K562 (cell line): ENCODE results near the gene FKBP2. TPM values are rescaled to one million over a fixed set of nuclear protein-coding genes. Genes with fewer than 3 reads are reported as not detected.

Experiments used
- ATAC-seq: fragments of 200-7000 bp; cut with Tn5 transposase; 3 replicates; pipeline ENCODE4 v1.9.1; 2020; ENCODE audit warnings: moderate library complexity
- BruUV-seq: library from RNA; stranded (reverse); fragments of 400-500 nt; replicated peaks from 2 replicates; lab custom pipeline; 2021; lab: Mats Ljungman, UMichigan
- CTCF ChIA-PET: fragments of 300-600 bp; formaldehyde crosslinking; extraction: SDS; loops from one replicate; lab custom pipeline; 2021; ENCODE audit warnings: low intra/inter-chr PET ratio; lab: Yijun Ruan, JAX
- POLR2A ChIA-PET: fragments of 300-600, 350-650 bp; sonication (Branson Sonifier 250); formaldehyde crosslinking; extraction: SDS; loops from one replicate; lab custom pipeline; 2021; ENCODE audit warnings: antibody characterized with exemption, inconsistent platforms; lab: Yijun Ruan, JAX
- DNase-seq, 4 experiments: peaks; one replicate each; pipeline versions ENCODE4 v3.0.0 to v3.0.0-alpha.2; 2011 to 2018; ENCODE audit warnings: low spot score in 3 of 4, mixed read lengths in 3 of 4; ENCODE audit errors: extremely low read depth in 1 of 4
- FAIRE-seq: peaks from 2 replicates; lab custom pipeline; 2011; peaks lifted over from hg19 to GRCh38; lab: Jason Lieb, UNC
- H2AFZ ChIP-seq: 2 replicates; pipeline ENCODE4 v1.6.0; 2011; ENCODE audit warnings: low read depth, low read length, control low read depth, inconsistent platforms
- H3K27ac ChIP-seq: fragments of 200-600 bp; 3 replicates; pipeline ENCODE4 v1.8.0; 2011; ENCODE audit warnings: low read depth, mild to moderate bottlenecking, control low read depth, inconsistent platforms, low read length, moderate library complexity, mixed read lengths; ENCODE audit errors: extremely low read depth
- H3K27me3 ChIP-seq, 2 experiments: fragments of 300-600 bp in 1 of 2; 2 replicates in 1 of 2; 3 replicates in 1 of 2; pipeline versions ENCODE4 v1.6.0 to v1.8.0; 2011; ENCODE audit warnings: inconsistent platforms in 2 of 2, low read length in 2 of 2, mild to moderate bottlenecking in 1 of 2, mixed read lengths in 1 of 2, moderate library complexity in 1 of 2; ENCODE audit not compliant: control insufficient read depth in 2 of 2, insufficient read depth in 2 of 2
- H3K36me3 ChIP-seq: fragments of 300-600 bp; 3 replicates; pipeline ENCODE4 v1.8.0; 2011; ENCODE audit warnings: mild to moderate bottlenecking, low read length, inconsistent platforms; ENCODE audit not compliant: control insufficient read depth, insufficient read depth
- H3K4me1 ChIP-seq, 2 experiments: fragments of 200-600 bp in 1 of 2; replicated peaks in 1 of 2; 2 replicates in 1 of 2; 3 replicates in 1 of 2; pipeline versions ENCODE4 v1.5.1 to v1.8.0; 2011; ENCODE audit warnings: inconsistent platforms in 2 of 2, low read length in 2 of 2, mild to moderate bottlenecking in 1 of 2, mixed read lengths in 1 of 2, moderate library complexity in 1 of 2; ENCODE audit not compliant: control insufficient read depth in 2 of 2, insufficient read depth in 2 of 2
- H3K4me2 ChIP-seq: 2 replicates; pipeline ENCODE4 v1.6.1; 2011; ENCODE audit warnings: low read length, control low read depth, inconsistent platforms, mixed read lengths; ENCODE audit not compliant: insufficient read depth
- H3K4me3 ChIP-seq: fragments of 200-600 bp; sonication (generic), shearing (Covaris generic); 2 replicates; pipeline ENCODE4 v1.5.1; 2016; ENCODE audit warnings: control low read depth, inconsistent platforms
- H3K79me2 ChIP-seq: fragments of 200-600 bp; 3 replicates; pipeline ENCODE4 v1.8.0; 2011; ENCODE audit warnings: low read length, inconsistent platforms; ENCODE audit not compliant: control insufficient read depth, insufficient read depth
- H3K9ac ChIP-seq, 2 experiments: 2 replicates each; pipeline versions ENCODE4 v1.6.0 to v1.6.1; 2011; ENCODE audit warnings: low read depth in 2 of 2, low read length in 2 of 2, control low read depth in 1 of 2, inconsistent platforms in 1 of 2, mild to moderate bottlenecking in 1 of 2, mixed read lengths in 1 of 2; ENCODE audit not compliant: insufficient read depth in 1 of 2
- H3K9me1 ChIP-seq: one replicate; pipeline ENCODE4 v1.6.0; 2011; ENCODE audit warnings: inconsistent platforms, mild to moderate bottlenecking, low read length, moderate library complexity; ENCODE audit not compliant: control insufficient read depth, insufficient read depth
- H3K9me3 ChIP-seq: replicated peaks from 2 replicates; pipeline ENCODE4 v1.5.1; 2011; ENCODE audit warnings: low read depth, low read length, inconsistent platforms; ENCODE audit not compliant: control insufficient read depth, insufficient read depth
- H4K20me1 ChIP-seq: replicated peaks from 2 replicates; pipeline ENCODE4 v1.6.1; 2011; ENCODE audit warnings: low read length, inconsistent platforms, mixed read lengths; ENCODE audit not compliant: control insufficient read depth, insufficient read depth
- ETS2 ChIP-seq: IDR thresholded peaks from 2 replicates; pipeline ENCODE4 v1.6.1; 2016; ENCODE audit warnings: borderline replicate concordance, missing genetic modification characterization, mild to moderate bottlenecking, moderate library complexity, missing compliant biosample characterization; ENCODE audit not compliant: poor library complexity, severe bottlenecking
- HNRNPK ChIP-seq: fragments of 200-400 bp; formaldehyde crosslinking; IDR thresholded peaks from one replicate; pipeline ENCODE4 v1.6.1; 2018; ENCODE audit warnings: mild to moderate bottlenecking, low read depth, low read length; ENCODE audit not compliant: poor library complexity, severe bottlenecking
- NCOA1 ChIP-seq: fragments of 450-650 bp; IDR thresholded peaks from 2 replicates; pipeline ENCODE4 v1.6.1; 2016; ENCODE audit warnings: low read depth
- NFATC3 ChIP-seq: fragments of 450-650 bp; IDR thresholded peaks from 2 replicates; pipeline ENCODE4 v1.6.1; 2017; ENCODE audit warnings: mild to moderate bottlenecking
- RNF2 ChIP-seq: sonication (generic); IDR thresholded peaks from 2 replicates; pipeline ENCODE4 v1.6.1; 2016
- WGBS: fragments of 100-300 bp; shearing (Covaris generic); methylation state at CpG from one replicate; pipeline ENCODE4 v1.1.6; 2016; ENCODE audit warnings: low coverage, mixed read lengths; ENCODE audit not compliant: insufficient coverage; ENCODE audit errors: missing lambda C conversion rate; 5-methylcytosine and 5-hydroxymethylcytosine counted together
- in situ Hi-C: fragments of 300-500 bp; cut with MboI; formaldehyde crosslinking; loops from 4 replicates; pipeline ENCODE4 v1.15.0; 2018; ENCODE audit warnings: inconsistent platforms, mixed read lengths
- intact Hi-C: fragments of 100-400 bp; cut with micrococcal nuclease; formaldehyde crosslinking; loops from 2 replicates; pipeline ENCODE4 v1.14.2; 2022
- polyA plus RNA-seq, 8 experiments: library from polyadenylated mRNA; depleted of rRNA in 4 of 8; stranded (reverse) in 5 of 8; unstranded in 3 of 8; fragments of >200 nt; fragmentation: Nextera tagmentation in 2 of 8; fragmentation: Illumina TruSeq in 1 of 8; extraction: Ambion mirVana in 2 of 8; extraction: Trizol in 1 of 8; gene quantifications; 2 replicates each; pipeline versions ENCODE4 v1.2.1 to v1.2.3, GENCODE V29; 2011 to 2014; ENCODE audit warnings: inconsistent platforms in 1 of 8, missing spikeins in 1 of 8
- total RNA-seq, 7 experiments: library from RNA; depleted of rRNA in 6 of 7; stranded (reverse); fragments of >200 nt in 6 of 7; fragmentation: Illumina TruSeq in 2 of 7; extraction: Trizol in 2 of 7; gene quantifications; 2 replicates each; pipeline versions ENCODE4 v1.2.1 to v1.2.3, GENCODE V29; 2011 to 2021; ENCODE audit warnings: low replicate concordance in 1 of 7
- TF ChIP-seq, protein P1 (sequence below): sonication (generic); formaldehyde crosslinking; IDR thresholded peaks from 2 replicates; pipeline ENCODE4 v1.5.0; 2020; ENCODE audit warnings: missing genetic modification reagents
- TF ChIP-seq, protein P2 (sequence below): fragments of 250-450 bp; sonication (Bioruptor Pico); IDR thresholded peaks from 2 replicates; pipeline ENCODE4 v1.8.0; 2022; ENCODE audit warnings: moderate library complexity, mild to moderate bottlenecking, inconsistent platforms
- TF ChIP-seq, protein P3 (sequence below): fragments of 450-650 bp; IDR thresholded peaks from 2 replicates; pipeline ENCODE4 v1.6.1; 2014; ENCODE audit warnings: low read depth, mild to moderate bottlenecking, moderate library complexity, borderline replicate concordance
- TF ChIP-seq, protein P4 (sequence below), 2 experiments: fragments of 450-650 bp in 1 of 2; sonication (generic) in 1 of 2; formaldehyde crosslinking; conservative IDR thresholded peaks; 2 replicates each; pipeline versions ENCODE4 v1.4.0 to v1.8.1; 2020 to 2022; ENCODE audit warnings: mild to moderate bottlenecking in 1 of 2, missing genetic modification reagents in 1 of 2

Gene FKBP2
- total and polyA plus RNA-seq, 9 of the 15 experiments (the other 6 are each of a cell fraction or from before 2014, with no cell fraction given): 3.5 to 151 (median 58.1) TPM

DNA sequence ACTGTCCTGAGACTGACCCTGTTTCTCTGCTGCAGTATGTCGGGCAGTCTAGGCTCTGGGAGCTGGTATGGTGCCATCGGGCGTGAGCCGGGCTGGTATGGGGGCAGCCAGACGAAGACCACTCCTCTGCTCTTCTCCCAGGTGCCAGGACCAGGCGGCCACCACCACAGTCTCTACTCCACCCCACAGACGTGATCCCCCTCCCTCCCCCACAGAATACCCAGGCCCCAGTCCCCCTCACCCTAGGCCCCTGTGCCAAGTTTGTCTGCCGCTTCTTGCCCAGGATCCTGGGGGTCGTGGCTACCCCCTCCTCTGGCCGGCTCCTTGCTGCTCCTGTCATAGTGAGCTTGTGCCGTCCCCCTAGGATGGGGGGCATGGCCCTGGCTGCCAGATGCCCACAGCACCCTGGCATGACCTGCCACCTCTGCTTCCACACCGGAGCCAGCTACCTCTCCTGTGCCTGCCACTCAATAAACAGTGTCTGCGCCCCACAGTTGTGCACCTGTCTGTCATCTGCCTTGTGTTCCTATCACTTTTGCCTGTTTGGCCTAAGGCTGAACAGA, 48.2 kb downstream of the FKBP2 start (continued):
- TF ChIP-seq, protein P1, sequence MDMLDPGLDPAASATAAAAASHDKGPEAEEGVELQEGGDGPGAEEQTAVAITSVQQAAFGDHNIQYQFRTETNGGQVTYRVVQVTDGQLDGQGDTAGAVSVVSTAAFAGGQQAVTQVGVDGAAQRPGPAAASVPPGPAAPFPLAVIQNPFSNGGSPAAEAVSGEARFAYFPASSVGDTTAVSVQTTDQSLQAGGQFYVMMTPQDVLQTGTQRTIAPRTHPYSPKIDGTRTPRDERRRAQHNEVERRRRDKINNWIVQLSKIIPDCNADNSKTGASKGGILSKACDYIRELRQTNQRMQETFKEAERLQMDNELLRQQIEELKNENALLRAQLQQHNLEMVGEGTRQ (CRISPR knock-in tag): no peak

DNA sequence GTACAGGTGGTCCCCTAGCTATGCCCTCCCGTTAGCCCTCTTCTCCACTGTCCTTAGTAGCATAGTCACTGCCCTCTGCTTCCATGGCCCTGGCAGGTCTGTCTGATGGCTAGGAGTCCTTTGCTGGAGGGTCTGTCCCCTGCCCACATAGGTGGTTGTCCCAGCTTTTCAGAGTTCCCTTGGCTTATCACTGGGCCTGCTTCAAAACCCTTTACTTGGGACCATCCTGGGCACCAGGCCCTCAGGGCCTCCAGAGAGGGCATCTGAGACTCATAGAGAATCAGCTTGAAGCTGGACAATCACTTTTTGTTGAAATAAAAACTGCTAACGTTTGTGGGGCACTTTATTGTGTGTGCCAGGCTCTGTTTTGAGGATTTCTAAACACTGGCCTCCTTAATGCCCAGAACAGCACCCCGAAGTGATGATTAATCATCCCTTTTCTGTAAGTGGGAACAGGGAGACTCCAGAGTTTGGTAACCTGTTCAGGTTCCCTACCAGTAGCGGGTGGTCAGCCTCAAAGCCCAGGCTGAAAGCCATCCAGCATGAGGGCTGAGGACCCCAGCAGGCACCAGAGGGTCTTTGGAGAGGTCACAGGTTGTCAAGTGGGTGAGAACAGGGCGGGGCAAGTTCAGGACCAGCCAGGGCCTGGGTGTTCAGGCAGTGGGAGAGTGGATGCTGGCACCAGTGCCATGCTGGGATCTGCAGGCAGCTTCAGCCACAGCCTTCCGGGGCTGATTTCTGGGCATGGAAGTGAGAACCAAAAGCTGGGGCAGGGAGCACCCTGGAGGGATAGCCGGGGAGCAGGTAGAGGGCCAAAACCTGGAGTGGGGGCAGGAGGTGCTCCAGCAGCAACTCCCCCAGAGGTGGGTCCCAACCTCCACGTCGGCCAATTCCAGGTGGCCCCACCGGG, 49.7 kb downstream of the FKBP2 start:
- H3K9me1 ChIP-seq: no peaks in the 10 kb centered on the region
- no peaks in the 10 kb centered on the region for H3K36me3 ChIP-seq
- peak overlapping the region in 1 of 2 experiments; percentile 29; a peak in 1 of 4 replicates for H3K9ac ChIP-seq
- no peak overlapping the region for H3K4me3 ChIP-seq
- H3K79me2 ChIP-seq: no peaks in the 10 kb centered on the region
- CTCF ChIA-PET: no interaction called here
- 26% methylated on average over 10 of the region's 10 CpGs for WGBS
- H3K27me3 ChIP-seq: peaks cover 22 to 40% of the 10 kb centered on the region in 2 experiments; a peak in 4 of 5 replicates
- no peak overlapping the region for H3K27ac ChIP-seq
- in situ Hi-C loops (no loop called here), intact Hi-C loops (no loop called here)
- FAIRE-seq (no peak), DNase-seq (no peak), ATAC-seq (no peak)
- no peak overlapping the region for H3K4me2 ChIP-seq
- no peaks in the 10 kb centered on the region for H3K9me3 ChIP-seq
- BruUV-seq: no TSS peak
- POLR2A ChIA-PET: interaction anchor here (0.6 kb wide), 1 partner anchor 45 kb away, joined by 3 read pairs; no protein-coding TSS in a partner anchor
- H3K4me1 ChIP-seq: peaks cover 3 to 49% of the 10 kb centered on the region in 2 experiments; a peak in 3 of 5 replicates
- H2AFZ ChIP-seq: no peak overlapping the region
- H4K20me1 ChIP-seq: no peaks in the 10 kb centered on the region
- no peak for TF ChIP-seq HNRNPK
- TF ChIP-seq RNF2: no peak
- TF ChIP-seq, protein P2, sequence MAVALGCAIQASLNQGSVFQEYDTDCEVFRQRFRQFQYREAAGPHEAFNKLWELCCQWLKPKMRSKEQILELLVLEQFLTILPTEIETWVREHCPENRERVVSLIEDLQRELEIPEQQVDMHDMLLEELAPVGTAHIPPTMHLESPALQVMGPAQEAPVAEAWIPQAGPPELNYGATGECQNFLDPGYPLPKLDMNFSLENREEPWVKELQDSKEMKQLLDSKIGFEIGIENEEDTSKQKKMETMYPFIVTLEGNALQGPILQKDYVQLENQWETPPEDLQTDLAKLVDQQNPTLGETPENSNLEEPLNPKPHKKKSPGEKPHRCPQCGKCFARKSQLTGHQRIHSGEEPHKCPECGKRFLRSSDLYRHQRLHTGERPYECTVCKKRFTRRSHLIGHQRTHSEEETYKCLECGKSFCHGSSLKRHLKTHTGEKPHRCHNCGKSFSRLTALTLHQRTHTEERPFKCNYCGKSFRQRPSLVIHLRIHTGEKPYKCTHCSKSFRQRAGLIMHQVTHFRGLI (CRISPR knock-in tag): no peak
- TF ChIP-seq NCOA1: no peak
- no peak for TF ChIP-seq NFATC3
- TF ChIP-seq, protein P3, sequence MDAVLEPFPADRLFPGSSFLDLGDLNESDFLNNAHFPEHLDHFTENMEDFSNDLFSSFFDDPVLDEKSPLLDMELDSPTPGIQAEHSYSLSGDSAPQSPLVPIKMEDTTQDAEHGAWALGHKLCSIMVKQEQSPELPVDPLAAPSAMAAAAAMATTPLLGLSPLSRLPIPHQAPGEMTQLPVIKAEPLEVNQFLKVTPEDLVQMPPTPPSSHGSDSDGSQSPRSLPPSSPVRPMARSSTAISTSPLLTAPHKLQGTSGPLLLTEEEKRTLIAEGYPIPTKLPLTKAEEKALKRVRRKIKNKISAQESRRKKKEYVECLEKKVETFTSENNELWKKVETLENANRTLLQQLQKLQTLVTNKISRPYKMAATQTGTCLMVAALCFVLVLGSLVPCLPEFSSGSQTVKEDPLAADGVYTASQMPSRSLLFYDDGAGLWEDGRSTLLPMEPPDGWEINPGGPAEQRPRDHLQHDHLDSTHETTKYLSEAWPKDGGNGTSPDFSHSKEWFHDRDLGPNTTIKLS: no peak
- TF ChIP-seq, protein P4, sequence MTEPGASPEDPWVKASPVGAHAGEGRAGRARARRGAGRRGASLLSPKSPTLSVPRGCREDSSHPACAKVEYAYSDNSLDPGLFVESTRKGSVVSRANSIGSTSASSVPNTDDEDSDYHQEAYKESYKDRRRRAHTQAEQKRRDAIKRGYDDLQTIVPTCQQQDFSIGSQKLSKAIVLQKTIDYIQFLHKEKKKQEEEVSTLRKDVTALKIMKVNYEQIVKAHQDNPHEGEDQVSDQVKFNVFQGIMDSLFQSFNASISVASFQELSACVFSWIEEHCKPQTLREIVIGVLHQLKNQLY (CRISPR knock-in tag; conservative IDR thresholded peaks at IDR 0.05): no peak
- no peak for TF ChIP-seq ETS2 (tag)
